A549 (cell line): Measurements from ENCODE around the gene SLC11A1.

ENCODE experiments used
- FOXS1 ChIP-seq: fragments of 250-450 bp; sonication (Bioruptor Pico); IDR thresholded peaks from 2 replicates; pipeline ENCODE4 v1.5.0; 2020; ENCODE audit warnings: mild to moderate bottlenecking, moderate library complexity
- PHF8 ChIP-seq: fragments of 200-600 bp; sonication (generic); IDR thresholded peaks from 2 replicates; pipeline ENCODE4 v1.6.1; 2016; ENCODE audit warnings: low read depth, mild to moderate bottlenecking, antibody characterized with exemption, moderate library complexity, borderline replicate concordance
- TF ChIP-seq, protein P1 (sequence below): fragments of >200 bp; sonication (Bioruptor Twin); formaldehyde crosslinking; IDR thresholded peaks from 3 replicates; pipeline ENCODE4 v1.5.1; 2016

GRCh38 chr2:218396688-218397462, 14.8 kb downstream of the SLC11A1 start:
- no peak for TF ChIP-seq PHF8
- TF ChIP-seq, protein P1, sequence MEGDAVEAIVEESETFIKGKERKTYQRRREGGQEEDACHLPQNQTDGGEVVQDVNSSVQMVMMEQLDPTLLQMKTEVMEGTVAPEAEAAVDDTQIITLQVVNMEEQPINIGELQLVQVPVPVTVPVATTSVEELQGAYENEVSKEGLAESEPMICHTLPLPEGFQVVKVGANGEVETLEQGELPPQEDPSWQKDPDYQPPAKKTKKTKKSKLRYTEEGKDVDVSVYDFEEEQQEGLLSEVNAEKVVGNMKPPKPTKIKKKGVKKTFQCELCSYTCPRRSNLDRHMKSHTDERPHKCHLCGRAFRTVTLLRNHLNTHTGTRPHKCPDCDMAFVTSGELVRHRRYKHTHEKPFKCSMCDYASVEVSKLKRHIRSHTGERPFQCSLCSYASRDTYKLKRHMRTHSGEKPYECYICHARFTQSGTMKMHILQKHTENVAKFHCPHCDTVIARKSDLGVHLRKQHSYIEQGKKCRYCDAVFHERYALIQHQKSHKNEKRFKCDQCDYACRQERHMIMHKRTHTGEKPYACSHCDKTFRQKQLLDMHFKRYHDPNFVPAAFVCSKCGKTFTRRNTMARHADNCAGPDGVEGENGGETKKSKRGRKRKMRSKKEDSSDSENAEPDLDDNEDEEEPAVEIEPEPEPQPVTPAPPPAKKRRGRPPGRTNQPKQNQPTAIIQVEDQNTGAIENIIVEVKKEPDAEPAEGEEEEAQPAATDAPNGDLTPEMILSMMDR = no peak
- no peak for TF ChIP-seq FOXS1 (CRISPR knock-in tag)
